COLO668 (cell line): ENCODE data around the gene PTPRT.
"Not testable (repeated sequence)": the region's sequence is repeated elsewhere in the genome, so short reads cannot be mapped to it uniquely, and the experiment has no call there.

Experiments used
- DNase-seq: peaks from one replicate; lab custom pipeline; 2025; ENCODE audit not compliant: unreplicated experiment; lab: John Stamatoyannopoulos, UW

PTPRT gene

GRCh38 chr20:42920776-42921175 lies 268.9 kb downstream of the PTPRT start:
- no peak for DNase-seq

- DNase-seq: no peak
These were observed 270.4 kb downstream of the PTPRT start for GRCh38 chr20:42919316-42919715.

GRCh38 chr20:42915081-42915480 lies 274.6 kb downstream of the PTPRT start:
- no peak for DNase-seq

GRCh38 chr20:42914302-42914701 lies 275.4 kb downstream of the PTPRT start:
- no peak for DNase-seq

- not testable (repeated sequence) for DNase-seq
These were observed 278.9 kb downstream of the PTPRT start for GRCh38 chr20:42910808-42911207.

- DNase-seq: no peak
These were observed 282.0 kb downstream of the PTPRT start for GRCh38 chr20:42907730-42908129.

GRCh38 chr20:42906120-42906519 lies 283.6 kb downstream of the PTPRT start:
- DNase-seq: no peak

- DNase-seq: no peak
These were observed 287.2 kb downstream of the PTPRT start for GRCh38 chr20:42902509-42902908.

- DNase-seq: no peak
These were observed 287.8 kb downstream of the PTPRT start for GRCh38 chr20:42901689-42902440.

GRCh38 chr20:42900764-42901163 lies 288.9 kb downstream of the PTPRT start:
- DNase-seq: not testable (repeated sequence)

GRCh38 chr20:42895020-42895419 lies 294.7 kb downstream of the PTPRT start:
- DNase-seq: no peak

- no peak for DNase-seq
These were observed 295.2 kb downstream of the PTPRT start for GRCh38 chr20:42894483-42894882.

GRCh38 chr20:42889517-42889916 lies 300.2 kb downstream of the PTPRT start:
- DNase-seq: no peak

- no peak for DNase-seq
These were observed 302.4 kb downstream of the PTPRT start for GRCh38 chr20:42887281-42887680.

- DNase-seq: no peak
These were observed 302.9 kb downstream of the PTPRT start for GRCh38 chr20:42886801-42887200.

GRCh38 chr20:42886046-42886445 lies 303.7 kb downstream of the PTPRT start:
- no peak for DNase-seq

- no peak for DNase-seq
These were observed 314.1 kb downstream of the PTPRT start for GRCh38 chr20:42875581-42875980.

GRCh38 chr20:42873259-42873658 lies 316.4 kb downstream of the PTPRT start:
- DNase-seq: no peak

GRCh38 chr20:42864116-42864515 lies 325.6 kb downstream of the PTPRT start:
- no peak for DNase-seq

GRCh38 chr20:42862446-42862845 lies 327.3 kb downstream of the PTPRT start:
- no peak for DNase-seq

GRCh38 chr20:42857446-42857845 lies 332.3 kb downstream of the PTPRT start:
- DNase-seq: no peak

- DNase-seq: no peak
These were observed 333.8 kb downstream of the PTPRT start for GRCh38 chr20:42855896-42856295.

- no peak for DNase-seq
These were observed 337.0 kb downstream of the PTPRT start for GRCh38 chr20:42852691-42853090.
